Cardiac muscle cell (in vitro differentiated cells and primary cell): Measurements from ENCODE around the gene UNC5B. TPM values are rescaled to one million over a fixed set of nuclear protein-coding genes. Genes with fewer than 3 reads are reported as not detected.

Experiments used
- DNase-seq, 2 donors: peaks; one replicate each; pipeline versions ENCODE4 v3.0.0 to v3.0.0-alpha.2; 2010 to 2017; ENCODE audit warnings: low read depth in 1 of 2, low spot score in 1 of 2
- H3K27ac ChIP-seq: fragments of 200-600 bp; sonication (generic); 2 replicates; pipeline ENCODE4 v1.5.1; 2016
- H3K27me3 ChIP-seq: fragments of 200-600 bp; sonication (generic); 2 replicates; pipeline ENCODE4 v1.6.0; 2016; ENCODE audit warnings: control low read depth
- H3K36me3 ChIP-seq: fragments of 200-600 bp; sonication (generic); 2 replicates; pipeline ENCODE4 v1.5.1; 2016; ENCODE audit warnings: control low read depth
- H3K4me1 ChIP-seq: fragments of 200-600 bp; sonication (generic); 2 replicates; pipeline ENCODE4 v1.8.1; 2017; ENCODE audit warnings: low read depth, mild to moderate bottlenecking, mixed run types
- H3K4me3 ChIP-seq: fragments of 200-600 bp; sonication (generic); 2 replicates; pipeline ENCODE4 v1.5.1; 2016; ENCODE audit warnings: mild to moderate bottlenecking
- H3K9me3 ChIP-seq: fragments of 200-600 bp; sonication (generic); 2 replicates; pipeline ENCODE4 v1.5.1; 2017; ENCODE audit warnings: low read depth, mild to moderate bottlenecking, control low read depth
- polyA plus RNA-seq: library from polyadenylated mRNA; unstranded; fragments of >200 nt; fragmentation: Nextera tagmentation; extraction: Ambion mirVana; gene quantifications from 2 replicates; pipeline ENCODE4 v1.2.1, GENCODE V29; 2016
- total RNA-seq: library from RNA; depleted of rRNA; stranded (reverse); fragments of >200 nt; gene quantifications from 2 replicates; pipeline ENCODE4 v1.2.3, GENCODE V29; 2016
- TF ChIP-seq, protein P1 (sequence below): IDR thresholded peaks from 2 replicates; pipeline ENCODE4 v1.5.1; 2012; ENCODE audit warnings: low read depth, mild to moderate bottlenecking, low read length

UNC5B gene
- total and polyA plus RNA-seq, 2 experiments from 2014 or later: 73.3 to 172 TPM

GRCh38 chr10:71348850-71349249, 136.5 kb downstream of the UNC5B start:
- TF ChIP-seq, protein P1, sequence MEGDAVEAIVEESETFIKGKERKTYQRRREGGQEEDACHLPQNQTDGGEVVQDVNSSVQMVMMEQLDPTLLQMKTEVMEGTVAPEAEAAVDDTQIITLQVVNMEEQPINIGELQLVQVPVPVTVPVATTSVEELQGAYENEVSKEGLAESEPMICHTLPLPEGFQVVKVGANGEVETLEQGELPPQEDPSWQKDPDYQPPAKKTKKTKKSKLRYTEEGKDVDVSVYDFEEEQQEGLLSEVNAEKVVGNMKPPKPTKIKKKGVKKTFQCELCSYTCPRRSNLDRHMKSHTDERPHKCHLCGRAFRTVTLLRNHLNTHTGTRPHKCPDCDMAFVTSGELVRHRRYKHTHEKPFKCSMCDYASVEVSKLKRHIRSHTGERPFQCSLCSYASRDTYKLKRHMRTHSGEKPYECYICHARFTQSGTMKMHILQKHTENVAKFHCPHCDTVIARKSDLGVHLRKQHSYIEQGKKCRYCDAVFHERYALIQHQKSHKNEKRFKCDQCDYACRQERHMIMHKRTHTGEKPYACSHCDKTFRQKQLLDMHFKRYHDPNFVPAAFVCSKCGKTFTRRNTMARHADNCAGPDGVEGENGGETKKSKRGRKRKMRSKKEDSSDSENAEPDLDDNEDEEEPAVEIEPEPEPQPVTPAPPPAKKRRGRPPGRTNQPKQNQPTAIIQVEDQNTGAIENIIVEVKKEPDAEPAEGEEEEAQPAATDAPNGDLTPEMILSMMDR: no peak
- DNase-seq: no peak
- Histone ChIP-seq H3K4me3 (no peak overlapping the region), H3K27me3 (no peaks in the 10 kb centered on the region), H3K4me1 (no peaks in the 10 kb centered on the region), H3K27ac (no peak overlapping the region), H3K36me3 (no peaks in the 10 kb centered on the region), H3K9me3 (no peaks in the 10 kb centered on the region)

DNA sequence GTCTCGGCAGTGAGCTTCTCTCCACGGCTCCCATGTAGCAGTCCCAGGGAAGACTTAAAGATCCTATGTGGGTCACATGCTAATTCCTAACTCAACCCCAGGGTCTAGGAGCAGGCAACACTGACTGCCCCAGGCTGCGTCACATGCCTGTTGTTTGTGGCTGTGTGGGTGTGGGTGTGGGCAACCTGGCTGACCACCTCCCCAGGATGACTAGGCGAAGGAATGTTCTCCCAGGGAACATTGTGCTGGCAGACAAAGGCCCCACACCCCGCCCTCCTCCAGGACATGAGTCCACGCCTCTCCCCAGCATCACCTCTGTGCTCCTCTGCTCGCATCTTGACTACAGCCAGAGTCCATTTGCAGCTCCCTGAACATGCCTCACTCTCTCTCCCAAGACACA, 137.0 kb downstream of the UNC5B start:
- Histone ChIP-seq H3K4me1 (no peaks in the 10 kb centered on the region), H3K4me3 (no peak overlapping the region), H3K36me3 (no peaks in the 10 kb centered on the region), H3K27ac (no peak overlapping the region), H3K9me3 (no peaks in the 10 kb centered on the region), H3K27me3 (no peaks in the 10 kb centered on the region)
- TF ChIP-seq, protein P1: no peak
- DNase-seq: no peak

- H3K27ac ChIP-seq: no peak overlapping the region
- H3K9me3 ChIP-seq: no peaks in the 10 kb centered on the region
- no peak overlapping the region for H3K4me3 ChIP-seq
- no peaks in the 10 kb centered on the region for H3K27me3 ChIP-seq
- no peaks in the 10 kb centered on the region for H3K4me1 ChIP-seq
- DNase-seq: no peak
- TF ChIP-seq, protein P1: no peak
- no peaks in the 10 kb centered on the region for H3K36me3 ChIP-seq
Measured at GRCh38 chr10:71351087-71351486, 138.7 kb downstream of the UNC5B start.

DNA sequence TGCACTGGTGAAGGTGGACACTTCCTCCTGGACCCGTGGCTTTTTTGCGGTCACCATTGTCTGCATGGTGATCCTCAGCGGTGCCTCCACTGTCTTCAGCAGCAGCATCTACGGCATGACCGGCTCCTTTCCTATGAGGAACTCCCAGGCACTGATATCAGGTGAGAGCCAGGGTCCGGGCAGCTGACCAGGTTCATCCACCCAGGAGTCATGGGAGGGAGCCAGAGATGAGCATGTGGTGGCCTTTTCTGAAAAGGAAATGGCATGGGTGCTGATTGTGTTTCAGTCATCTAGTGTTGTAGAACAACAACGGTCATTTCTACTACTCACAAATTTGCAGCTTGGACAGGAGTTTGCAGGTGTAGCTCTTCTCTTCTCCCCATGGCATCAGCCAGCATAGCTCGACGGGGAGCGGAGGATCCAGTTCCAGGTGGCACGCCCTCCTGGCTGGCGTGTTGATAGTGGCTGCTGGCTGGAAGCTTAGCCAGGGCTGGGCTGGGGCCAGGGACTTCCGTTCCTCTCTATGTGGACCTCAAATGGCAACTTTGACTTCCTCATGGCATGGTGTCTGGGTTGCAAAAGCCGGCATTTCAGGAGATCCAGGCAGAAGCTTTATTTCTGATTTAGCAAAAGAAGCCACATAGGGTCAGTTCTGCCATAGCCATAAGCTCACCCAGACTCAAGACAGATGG, 139.4 kb downstream of the UNC5B start:
- Histone ChIP-seq H3K4me1 (no peaks in the 10 kb centered on the region), H3K27ac (no peak overlapping the region), H3K4me3 (no peak overlapping the region), H3K9me3 (no peaks in the 10 kb centered on the region), H3K36me3 (no peaks in the 10 kb centered on the region), H3K27me3 (no peaks in the 10 kb centered on the region)
- DNase-seq: no peak
- TF ChIP-seq, protein P1: no peak

Other genes with a start within 250 kb of the UNC5B start
- gene SLC29A3, start 106.7 kb downstream of the UNC5B start, total RNA-seq: 2.5 and 3.5 TPM in 2 replicates
- gene SLC29A3, start 106.7 kb downstream of the UNC5B start, polyA plus RNA-seq: 4.0 and 5.8 TPM in 2 replicates
- gene CDH23, start 184.3 kb downstream of the UNC5B start, total RNA-seq: 0.51 and 0.78 TPM in 2 replicates
- 0.05 and 1.2 TPM in 2 replicates for gene CDH23, start 184.3 kb downstream of the UNC5B start, polyA plus RNA-seq